Immature natural killer cell (primary cell): ENCODE results near the gene TRIO. TPM values are rescaled to one million over a fixed set of nuclear protein-coding genes. Genes with fewer than 3 reads are reported as not detected.

Experiments
- DNase-seq, 3 donors: peaks; one replicate each; pipeline ENCODE4 v3.0.0; 2022; ENCODE audit warnings: mixed read lengths in 1 of 3
- H3K27ac Mint-ChIP-seq, 6 donors: one replicate each; pipeline ENCODE4 v1.8.0; 2020; ENCODE audit warnings: mixed read lengths in 6 of 6, mild to moderate bottlenecking in 5 of 6, inconsistent platforms in 4 of 6, moderate library complexity in 3 of 6
- H3K27me3 Mint-ChIP-seq, 3 donors: one replicate each; pipeline ENCODE4 v1.8.0; 2020 to 2021; ENCODE audit warnings: low read depth in 3 of 3, mild to moderate bottlenecking in 3 of 3, mixed read lengths in 3 of 3, moderate library complexity in 3 of 3, inconsistent platforms in 1 of 3
- H3K36me3 Mint-ChIP-seq, 3 donors: one replicate each; pipeline ENCODE4 v1.8.0; 2020; ENCODE audit warnings: mixed read lengths in 3 of 3, inconsistent platforms in 2 of 3, mild to moderate bottlenecking in 2 of 3
- H3K4me1 Mint-ChIP-seq, 2 donors: one replicate each; pipeline ENCODE4 v1.8.0; 2020; ENCODE audit warnings: inconsistent platforms in 2 of 2, mild to moderate bottlenecking in 2 of 2, mixed read lengths in 2 of 2, moderate library complexity in 1 of 2
- H3K4me3 Mint-ChIP-seq, 5 donors: one replicate each; pipeline ENCODE4 v1.8.0; 2020; ENCODE audit warnings: mild to moderate bottlenecking in 5 of 5, mixed read lengths in 5 of 5, inconsistent platforms in 3 of 5, moderate library complexity in 3 of 5
- H3K9me3 Mint-ChIP-seq, 6 donors: one replicate each; pipeline ENCODE4 v1.8.0; 2020; ENCODE audit warnings: mild to moderate bottlenecking in 6 of 6, mixed read lengths in 6 of 6, inconsistent platforms in 4 of 6, moderate library complexity in 3 of 6
- polyA plus RNA-seq, 3 donors: library from polyadenylated mRNA; unstranded; fragments of 300-500 nt; fragmentation: Illumina TruSeq; gene quantifications; one replicate each; pipeline ENCODE4 v1.2.3, GENCODE V29; 2021

TRIO gene
- polyA plus RNA-seq, 3 donors from 2014 or later: 0.70 to 2.3 (median 1.2) TPM

DNA sequence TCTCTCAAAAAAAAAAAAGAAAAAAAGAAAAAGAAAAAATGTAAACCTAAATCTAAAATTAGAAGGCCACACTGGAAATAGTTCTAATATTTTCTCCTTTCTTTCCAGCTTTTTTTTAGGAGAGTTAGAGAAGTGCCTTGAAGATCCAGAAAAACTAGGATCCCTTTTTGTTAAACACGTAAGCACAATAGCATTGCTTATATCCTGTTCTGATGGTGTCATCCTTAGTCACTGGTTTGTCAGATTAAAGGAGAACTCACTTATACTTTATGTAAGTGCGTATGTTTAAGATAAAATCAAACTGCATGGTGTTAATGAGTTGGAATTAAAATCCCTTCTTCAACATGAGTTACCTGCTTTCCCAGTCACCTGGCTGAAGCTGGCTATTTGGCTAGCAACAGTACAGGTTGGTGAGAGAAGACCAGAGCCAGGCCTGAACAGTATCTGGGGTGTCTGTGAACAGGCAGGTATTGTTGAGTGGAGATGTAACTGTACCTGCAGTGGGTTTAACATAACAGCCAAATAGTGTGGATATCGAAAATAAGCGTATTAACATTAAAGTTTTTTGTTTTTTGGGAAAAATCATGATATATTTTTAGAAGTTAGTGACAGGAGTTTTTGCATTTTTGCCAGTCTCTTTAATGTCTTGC, 333.8 kb downstream of the TRIO start:
- no peaks in the 10 kb centered on the region for H3K9me3 Mint-ChIP-seq
- H3K4me3 Mint-ChIP-seq: no peak overlapping the region
- no peak for DNase-seq
- H3K36me3 Mint-ChIP-seq: peaks cover 20 to 40% (median 20%) of the 10 kb centered on the region in 3 donors
- no peaks in the 10 kb centered on the region for H3K27me3 Mint-ChIP-seq
- H3K27ac Mint-ChIP-seq: no peak overlapping the region
- no peaks in the 10 kb centered on the region for H3K4me1 Mint-ChIP-seq

DNA sequence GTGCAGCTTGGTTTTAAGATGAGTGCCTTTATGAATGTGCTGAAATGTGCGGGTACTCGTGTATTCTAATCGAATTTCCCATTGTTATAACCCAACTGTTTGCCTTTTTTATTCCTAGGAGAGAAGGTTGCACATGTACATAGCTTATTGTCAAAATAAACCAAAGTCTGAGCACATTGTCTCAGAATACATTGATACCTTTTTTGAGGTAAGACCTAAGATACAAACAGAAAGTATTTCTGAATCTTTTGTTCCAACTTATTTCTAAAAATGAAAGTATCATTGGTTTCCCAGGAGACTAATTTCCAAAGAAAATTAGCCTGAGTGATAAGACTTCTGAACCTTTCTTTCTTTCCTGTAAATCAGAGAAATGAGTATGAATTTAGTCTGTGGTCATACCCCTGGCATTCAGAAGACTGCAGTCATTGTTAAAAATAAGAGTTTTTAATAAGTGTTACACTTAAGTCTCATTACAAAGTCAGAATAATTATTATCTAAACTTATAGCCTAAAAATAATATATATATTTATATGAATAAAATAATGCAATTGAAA, 336.1 kb downstream of the TRIO start:
- Mint-ChIP-seq H3K27me3 (no peaks in the 10 kb centered on the region), H3K27ac (no peak overlapping the region), H3K36me3 (peaks cover 20 to 45% (median 22%) of the 10 kb centered on the region in 3 donors), H3K9me3 (no peaks in the 10 kb centered on the region), H3K4me3 (no peak overlapping the region), H3K4me1 (no peaks in the 10 kb centered on the region)
- DNase-seq: no peak

DNA sequence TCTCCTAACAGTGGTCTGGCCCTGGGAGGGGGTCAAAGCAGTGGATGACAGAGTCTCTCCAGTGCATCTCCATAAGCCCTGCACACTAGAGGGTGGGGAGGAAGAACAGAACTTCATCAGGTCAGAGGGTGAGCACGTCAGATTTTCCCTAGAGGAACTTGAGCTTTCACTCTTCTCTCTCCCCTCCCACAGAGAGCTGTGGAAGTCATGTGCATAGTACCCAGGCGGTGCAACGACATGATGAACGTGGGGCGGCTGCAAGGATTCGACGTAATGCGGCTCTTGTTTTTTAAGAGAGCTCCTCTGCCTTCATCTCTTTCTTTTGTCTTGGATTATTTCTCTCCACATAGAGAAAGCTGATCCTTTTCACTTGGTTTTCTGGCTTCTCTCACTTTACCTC, 338.2 kb downstream of the TRIO start:
- no peaks in the 10 kb centered on the region for H3K9me3 Mint-ChIP-seq
- H3K36me3 Mint-ChIP-seq: peaks cover 27 to 49% (median 28%) of the 10 kb centered on the region in 3 donors
- H3K27me3 Mint-ChIP-seq: no peaks in the 10 kb centered on the region
- no peak overlapping the region for H3K4me3 Mint-ChIP-seq
- no peaks in the 10 kb centered on the region for H3K4me1 Mint-ChIP-seq
- no peak overlapping the region for H3K27ac Mint-ChIP-seq
- DNase-seq: no peak

DNA sequence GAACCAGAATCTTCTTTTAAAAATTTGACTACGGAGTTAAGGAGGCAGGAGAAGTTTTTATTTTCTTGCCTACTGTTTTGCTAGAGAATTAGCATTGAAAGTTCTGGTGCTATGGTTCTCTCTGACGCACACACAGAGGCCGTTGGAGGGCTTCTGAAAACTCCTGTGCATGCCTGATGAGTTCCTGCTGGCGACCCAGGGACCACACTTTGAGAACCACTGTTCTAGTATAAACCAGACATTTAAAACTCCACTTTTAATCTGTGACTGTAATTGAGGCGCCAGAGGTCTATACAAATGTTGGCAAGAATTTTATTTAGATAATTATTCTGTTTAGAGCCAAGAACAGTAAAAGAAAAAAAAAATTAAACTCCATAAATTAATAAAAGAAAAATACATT, 338.9 kb downstream of the TRIO start:
- no peaks in the 10 kb centered on the region for H3K27me3 Mint-ChIP-seq
- peaks cover 30 to 51% (median 31%) of the 10 kb centered on the region in 3 donors for H3K36me3 Mint-ChIP-seq
- H3K4me3 Mint-ChIP-seq: no peak overlapping the region
- H3K9me3 Mint-ChIP-seq: no peaks in the 10 kb centered on the region
- H3K4me1 Mint-ChIP-seq: no peaks in the 10 kb centered on the region
- no peak for DNase-seq
- no peak overlapping the region for H3K27ac Mint-ChIP-seq

DNA sequence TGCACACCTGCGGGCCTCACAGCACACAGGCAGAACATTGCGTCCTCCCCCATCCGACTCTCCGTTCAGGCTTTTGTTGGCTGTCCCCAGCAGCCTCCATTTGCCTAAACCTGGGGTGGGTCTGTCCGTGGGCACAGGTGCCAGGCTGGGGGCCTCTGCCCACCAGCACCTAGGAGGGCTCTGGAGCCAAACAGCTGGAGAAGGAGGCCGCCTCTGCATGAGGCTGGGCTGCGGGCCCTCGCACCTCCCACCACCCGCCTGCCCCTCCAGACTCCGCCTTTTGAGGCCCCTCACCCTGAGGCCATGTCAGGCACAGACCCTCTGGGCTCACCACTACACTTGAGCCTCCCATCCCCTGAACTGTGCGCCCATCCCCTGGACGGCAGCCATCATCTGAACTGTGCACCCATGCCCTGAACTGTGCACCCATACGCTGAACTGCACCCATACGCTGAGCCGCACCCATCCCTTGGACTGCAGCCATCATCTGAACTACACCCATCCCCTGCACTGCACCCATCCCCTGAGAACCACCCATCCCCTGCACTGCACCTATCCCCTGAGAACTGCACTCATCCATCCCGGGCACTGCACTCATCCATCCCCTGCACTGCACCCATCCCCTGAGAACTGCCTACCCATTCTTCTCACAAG, 340.5 kb downstream of the TRIO start:
- Mint-ChIP-seq H3K27ac (no peak overlapping the region), H3K36me3 (peaks cover 29 to 49% (median 31%) of the 10 kb centered on the region in 3 donors), H3K27me3 (no peaks in the 10 kb centered on the region), H3K4me1 (no peaks in the 10 kb centered on the region), H3K4me3 (no peak overlapping the region), H3K9me3 (no peaks in the 10 kb centered on the region)
- DNase-seq: no peak

DNA sequence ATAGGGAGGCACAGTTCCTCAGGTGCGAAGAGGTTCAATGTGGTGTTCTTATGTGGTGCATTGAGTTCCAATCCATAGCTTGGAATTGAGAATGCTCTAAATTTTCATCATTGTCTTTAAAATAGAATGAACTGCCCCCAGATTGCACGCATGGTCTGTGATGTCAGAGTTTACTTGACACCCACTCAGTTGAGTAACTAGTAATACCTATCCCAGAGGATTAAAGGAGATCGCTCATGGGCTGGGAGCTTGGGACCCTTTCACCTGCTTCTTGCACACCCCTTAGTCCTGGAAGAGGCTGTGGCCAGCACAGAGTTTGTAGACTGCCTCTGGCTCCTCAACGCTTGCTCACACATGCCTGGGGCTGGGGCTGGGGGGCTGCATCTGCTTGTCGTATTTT, 343.3 kb downstream of the TRIO start:
- no peak overlapping the region for H3K27ac Mint-ChIP-seq
- no peak for DNase-seq
- H3K27me3 Mint-ChIP-seq: peaks cover 0 to 1% (median 0%) of the 10 kb centered on the region in 3 donors
- peaks cover 0 to 1% of the 10 kb centered on the region in 2 donors for H3K4me1 Mint-ChIP-seq
- H3K36me3 Mint-ChIP-seq: peaks cover 28 to 44% (median 31%) of the 10 kb centered on the region in 3 donors
- H3K4me3 Mint-ChIP-seq: no peak overlapping the region
- H3K9me3 Mint-ChIP-seq: no peaks in the 10 kb centered on the region

DNA sequence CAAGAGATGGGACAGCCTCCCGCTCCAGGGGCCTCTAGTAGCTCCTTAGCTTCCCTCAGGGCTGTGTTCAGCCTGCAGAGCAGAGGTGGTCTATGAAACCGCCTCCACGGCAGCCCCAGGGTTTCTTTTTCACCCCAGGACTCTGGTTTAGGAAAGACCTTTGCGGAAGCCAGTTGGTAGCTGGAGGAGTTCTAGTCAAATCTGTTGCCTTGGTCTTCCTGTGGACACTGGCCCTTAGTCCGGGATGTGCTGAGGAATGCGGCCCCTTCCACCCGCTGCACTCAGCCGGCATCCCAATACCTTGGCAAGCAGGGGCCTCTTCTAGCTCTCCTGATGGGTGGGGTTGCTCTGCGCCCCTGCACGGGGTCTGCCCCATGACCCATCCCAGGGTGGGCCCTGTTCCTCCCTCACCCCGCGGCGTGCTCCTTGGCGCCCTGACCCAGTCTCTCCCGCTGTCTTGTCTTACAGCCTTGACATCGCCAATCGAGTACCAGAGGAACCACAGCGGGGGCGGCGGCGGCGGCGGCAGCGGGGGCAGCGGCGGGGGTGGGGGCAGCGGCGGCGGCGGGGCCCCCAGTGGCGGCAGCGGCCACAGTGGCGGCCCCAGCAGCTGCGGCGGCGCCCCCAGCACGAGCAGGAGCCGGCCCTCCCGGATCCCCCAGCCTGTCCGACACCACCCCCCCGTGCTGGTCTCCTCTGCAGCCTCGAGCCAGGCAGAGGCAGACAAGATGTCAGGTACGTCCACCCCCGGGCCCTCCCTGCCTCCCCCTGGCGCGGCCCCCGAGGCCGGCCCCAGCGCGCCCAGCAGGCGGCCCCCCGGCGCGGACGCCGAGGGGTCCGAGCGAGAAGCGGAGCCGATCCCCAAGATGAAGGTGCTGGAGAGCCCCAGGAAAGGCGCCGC, 344.1 kb downstream of the TRIO start:
- peaks cover 0 to 1% of the 10 kb centered on the region in 2 donors for H3K4me1 Mint-ChIP-seq
- H3K36me3 Mint-ChIP-seq: peaks cover 26 to 45% (median 36%) of the 10 kb centered on the region in 3 donors
- H3K9me3 Mint-ChIP-seq: no peaks in the 10 kb centered on the region
- no peak for DNase-seq
- no peak overlapping the region for H3K27ac Mint-ChIP-seq
- H3K27me3 Mint-ChIP-seq: peaks cover 0 to 1% (median 0%) of the 10 kb centered on the region in 3 donors
- H3K4me3 Mint-ChIP-seq: no peak overlapping the region

DNA sequence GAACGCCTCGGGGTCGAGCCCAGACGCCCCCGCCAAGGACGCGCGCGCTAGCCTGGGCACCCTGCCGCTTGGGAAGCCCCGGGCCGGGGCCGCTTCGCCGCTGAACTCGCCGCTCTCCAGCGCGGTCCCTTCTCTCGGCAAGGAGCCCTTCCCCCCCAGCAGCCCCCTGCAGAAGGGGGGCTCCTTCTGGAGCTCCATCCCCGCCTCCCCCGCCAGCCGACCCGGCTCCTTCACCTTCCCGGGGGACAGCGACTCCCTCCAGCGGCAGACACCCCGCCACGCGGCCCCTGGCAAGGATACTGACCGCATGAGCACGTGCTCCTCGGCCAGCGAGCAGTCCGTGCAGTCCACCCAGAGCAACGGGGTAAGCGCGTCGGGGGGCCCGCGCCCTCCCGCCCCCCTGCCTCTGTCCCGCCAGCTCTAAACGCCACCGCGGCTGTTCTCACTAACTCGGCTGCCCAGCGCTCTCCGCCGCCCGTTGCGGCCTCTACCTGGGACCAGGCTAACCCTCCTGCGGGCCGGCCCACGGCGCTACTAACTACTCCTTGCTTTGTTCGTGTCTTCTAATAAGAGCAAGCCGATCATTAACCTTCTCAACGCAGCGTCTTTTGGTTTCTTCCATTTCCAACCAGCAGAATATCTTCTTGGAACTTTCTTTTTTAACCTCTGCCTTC, 344.9 kb downstream of the TRIO start:
- DNase-seq: no peak
- peaks cover 0 to 1% (median 0%) of the 10 kb centered on the region in 3 donors for H3K27me3 Mint-ChIP-seq
- H3K9me3 Mint-ChIP-seq: no peaks in the 10 kb centered on the region
- H3K36me3 Mint-ChIP-seq: peaks cover 34 to 44% (median 41%) of the 10 kb centered on the region in 3 donors
- H3K4me3 Mint-ChIP-seq: no peak overlapping the region
- no peak overlapping the region for H3K27ac Mint-ChIP-seq
- peaks cover 0 to 1% of the 10 kb centered on the region in 2 donors for H3K4me1 Mint-ChIP-seq

DNA sequence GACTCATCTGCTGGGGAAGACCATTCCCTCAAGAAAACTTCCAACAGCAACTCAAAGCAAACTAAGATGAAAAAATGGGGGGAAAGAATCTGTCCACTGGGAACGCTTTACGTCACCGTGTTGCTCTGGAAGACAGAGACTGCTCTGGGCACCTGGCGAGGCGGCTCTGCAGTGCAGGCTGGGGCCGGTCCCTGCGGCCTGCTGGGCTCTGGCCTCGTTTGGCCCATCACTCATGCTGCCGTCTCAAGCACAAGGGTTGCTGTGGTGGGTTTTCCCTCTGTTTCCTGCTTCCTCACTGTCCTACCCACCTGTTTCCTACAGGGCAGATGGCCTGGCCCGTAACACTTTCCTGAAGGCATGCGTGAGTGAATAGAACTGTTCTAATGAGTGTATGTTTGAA, 345.6 kb downstream of the TRIO start:
- no peak overlapping the region for H3K27ac Mint-ChIP-seq
- no peak overlapping the region for H3K4me3 Mint-ChIP-seq
- peaks cover 0 to 1% (median 0%) of the 10 kb centered on the region in 3 donors for H3K27me3 Mint-ChIP-seq
- H3K36me3 Mint-ChIP-seq: peaks cover 36 to 43% (median 41%) of the 10 kb centered on the region in 3 donors
- no peak for DNase-seq
- H3K4me1 Mint-ChIP-seq: peaks cover 0 to 1% of the 10 kb centered on the region in 2 donors
- H3K9me3 Mint-ChIP-seq: no peaks in the 10 kb centered on the region

DNA sequence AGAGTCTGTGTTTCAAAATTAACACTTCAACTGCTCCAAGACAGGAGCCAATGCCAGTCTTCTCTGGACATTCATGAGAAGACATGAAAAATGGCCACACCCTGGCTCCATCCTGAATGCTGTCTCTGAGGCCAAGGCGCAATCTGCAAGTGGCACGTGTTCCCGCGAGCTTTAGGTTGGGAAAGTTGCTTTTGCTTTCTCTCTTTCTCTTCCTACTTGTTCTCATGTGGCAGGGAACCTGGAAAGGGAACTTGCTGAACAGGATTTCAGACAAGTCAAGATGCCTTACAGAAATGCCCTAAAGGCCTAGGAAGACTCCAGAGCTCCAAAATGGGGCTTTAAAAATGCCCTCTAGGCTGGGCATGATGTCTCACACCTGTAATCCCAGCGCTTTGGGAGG, 346.5 kb downstream of the TRIO start:
- H3K36me3 Mint-ChIP-seq: peaks cover 36 to 45% (median 39%) of the 10 kb centered on the region in 3 donors
- H3K27ac Mint-ChIP-seq: no peak overlapping the region
- peaks cover 0 to 1% of the 10 kb centered on the region in 2 donors for H3K4me1 Mint-ChIP-seq
- no peaks in the 10 kb centered on the region for H3K9me3 Mint-ChIP-seq
- peaks cover 0 to 1% (median 0%) of the 10 kb centered on the region in 3 donors for H3K27me3 Mint-ChIP-seq
- no peak for DNase-seq
- H3K4me3 Mint-ChIP-seq: no peak overlapping the region

DNA sequence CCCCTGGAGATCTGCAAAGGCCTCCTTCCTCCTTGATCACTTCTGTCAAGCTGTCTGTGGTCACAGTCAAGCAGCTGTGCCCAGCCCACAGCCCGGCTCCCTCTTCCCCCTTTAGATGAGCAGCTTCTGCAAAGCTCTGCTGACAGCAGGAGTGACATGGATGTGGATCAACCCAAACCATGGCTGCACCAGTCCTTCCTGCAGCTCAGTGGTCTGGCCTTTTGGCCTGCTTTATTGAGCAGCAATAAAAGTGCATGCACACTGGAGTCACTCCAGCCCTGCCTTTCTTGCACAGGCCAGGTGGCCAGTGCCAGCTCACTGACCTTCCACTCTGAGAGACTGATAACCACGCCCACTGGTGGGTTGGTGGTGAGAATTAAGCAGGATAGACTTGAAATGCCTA, 347.2 kb downstream of the TRIO start:
- Mint-ChIP-seq H3K4me1 (peaks cover 0 to 1% of the 10 kb centered on the region in 2 donors), H3K4me3 (no peak overlapping the region), H3K27ac (no peak overlapping the region), H3K36me3 (peaks cover 33 to 41% (median 38%) of the 10 kb centered on the region in 3 donors), H3K9me3 (no peaks in the 10 kb centered on the region), H3K27me3 (peaks cover 0 to 1% (median 0%) of the 10 kb centered on the region in 3 donors)
- DNase-seq: no peak

DNA sequence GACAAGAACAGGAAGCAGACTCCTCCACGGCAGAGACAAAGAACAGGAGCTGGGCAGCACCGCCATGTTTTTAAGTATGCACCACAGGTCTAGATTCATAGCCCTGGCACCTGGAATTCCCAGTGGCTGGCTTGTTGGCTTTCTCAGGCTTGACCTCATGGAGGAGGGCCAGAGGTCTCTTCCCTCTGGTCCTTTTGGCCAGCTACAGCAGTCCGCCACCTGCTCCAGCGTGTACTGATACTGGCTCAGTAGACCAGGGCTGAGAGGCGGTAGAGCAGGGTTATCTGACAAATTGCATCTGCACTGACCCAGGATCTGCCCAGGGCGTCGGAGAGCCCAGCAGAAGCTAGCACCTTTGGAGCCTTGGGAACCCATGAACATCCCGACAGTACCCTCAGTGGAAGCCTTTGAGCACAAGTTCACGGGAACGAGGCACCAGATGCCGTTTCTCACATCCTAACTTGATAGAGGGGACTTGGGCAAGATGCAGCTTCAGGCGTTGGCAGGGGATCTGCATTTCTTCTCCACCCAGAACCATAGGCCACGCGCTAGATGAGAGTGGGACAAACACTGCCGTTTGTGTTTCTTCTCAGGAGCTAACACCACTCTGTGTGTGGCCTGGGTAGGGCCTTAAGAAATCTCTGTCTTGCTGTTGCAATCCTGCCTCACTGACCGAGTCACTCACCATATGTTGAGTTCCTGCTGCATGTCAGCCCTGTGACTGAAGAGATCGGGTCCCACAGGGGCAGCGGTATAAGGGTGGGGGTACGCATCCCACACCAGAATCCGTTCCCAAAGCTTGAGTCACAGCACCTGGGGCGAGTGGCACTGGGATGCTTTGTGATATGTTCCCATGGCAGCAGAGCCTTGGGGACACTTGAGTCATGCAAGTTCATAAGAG, 348.1 kb downstream of the TRIO start:
- peaks cover 0 to 1% of the 10 kb centered on the region in 2 donors for H3K4me1 Mint-ChIP-seq
- peaks cover 27 to 38% (median 33%) of the 10 kb centered on the region in 3 donors for H3K36me3 Mint-ChIP-seq
- no peak for DNase-seq
- H3K9me3 Mint-ChIP-seq: no peaks in the 10 kb centered on the region
- peaks cover 0 to 1% (median 0%) of the 10 kb centered on the region in 3 donors for H3K27me3 Mint-ChIP-seq
- no peak overlapping the region for H3K27ac Mint-ChIP-seq
- H3K4me3 Mint-ChIP-seq: no peak overlapping the region
